ENCODE results near the gene ELAVL3.

The ELAVL3 gene

DNA sequence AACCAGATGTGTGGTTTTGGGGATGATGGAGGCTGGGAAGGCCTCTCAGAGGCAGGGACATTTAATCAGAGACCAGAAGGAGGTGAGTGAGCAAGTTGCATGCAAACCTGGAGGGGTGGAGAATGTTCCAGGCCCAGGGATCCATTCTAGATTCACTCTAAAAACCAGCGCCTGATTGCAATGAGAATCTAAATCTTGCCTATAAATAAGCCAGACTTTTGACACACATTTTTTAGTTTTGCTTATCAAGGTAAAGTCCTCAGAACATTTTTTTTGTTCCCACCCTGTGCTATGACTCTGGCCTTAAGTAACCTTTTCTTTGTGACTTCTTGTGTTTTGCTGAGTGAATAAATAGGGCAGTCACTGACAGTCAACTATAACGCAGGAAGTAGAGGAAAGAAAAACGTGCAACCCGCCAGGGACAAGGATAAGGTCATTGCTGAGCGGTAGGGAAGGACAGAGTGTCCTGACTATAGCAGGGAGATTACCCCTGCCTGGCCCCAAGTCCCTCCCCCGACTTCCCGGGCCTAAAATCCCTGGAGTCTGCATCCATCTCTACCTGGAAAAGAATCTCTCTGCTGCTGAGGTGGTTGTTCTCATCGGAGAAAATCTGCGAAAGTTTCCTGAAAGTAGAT is 76.1 kb downstream of the ELAVL3 start:
- no peak for TF ChIP-seq CTCF (IDR thresholded peaks at IDR 0.05; ENCODE audit: low read depth, low read length)
- Histone ChIP-seq H3K27ac (no peak overlapping the region), H3K27me3 (ENCODE audit: insufficient read depth, low read depth, severe bottlenecking) (peaks cover 12% of the 10 kb centered on the region), H3K4me3 (ENCODE audit: low read depth, low read length) (no peak overlapping the region), H3K36me3 (no peaks in the 10 kb centered on the region), H3K9me3 (ENCODE audit: severe bottlenecking) (no peaks in the 10 kb centered on the region)
- DNase-seq = peak; percentile 63

DNA sequence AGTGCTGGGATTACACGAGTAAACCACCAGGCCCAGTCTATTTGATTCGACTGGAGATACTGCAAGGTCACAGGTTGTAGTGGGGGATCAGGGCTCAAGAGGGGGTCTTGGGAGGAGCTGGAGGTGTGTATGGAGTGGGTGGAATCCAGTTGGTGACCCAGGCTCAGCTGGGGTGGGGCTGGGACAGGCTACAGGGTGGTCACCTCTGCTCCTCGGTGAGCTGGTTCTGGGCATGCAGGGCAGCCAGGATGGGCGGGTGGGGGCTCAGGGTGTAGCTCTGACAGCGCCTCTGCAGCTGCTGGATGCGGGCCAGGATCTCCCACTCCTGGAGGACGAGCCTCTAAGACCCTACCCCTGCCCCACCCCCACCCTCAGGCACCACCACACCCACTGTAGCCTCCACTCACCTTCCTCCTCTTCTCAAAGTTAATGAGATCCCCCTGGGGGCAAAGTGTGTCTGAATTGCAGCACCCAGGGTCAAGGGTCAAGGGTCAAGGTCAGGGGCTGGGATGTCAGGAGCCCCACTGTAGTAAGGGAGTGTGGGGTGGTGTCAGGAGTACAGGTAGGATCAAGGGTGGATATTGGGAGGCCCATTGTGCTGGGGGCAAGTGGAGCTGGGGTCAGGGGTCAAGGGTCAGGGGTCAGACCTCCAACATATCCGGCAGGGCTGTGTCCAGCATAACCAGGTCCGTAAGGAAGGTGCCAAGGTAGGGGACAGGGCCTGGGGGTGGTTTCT is 78.9 kb downstream of the ELAVL3 start:
- Histone ChIP-seq H3K36me3 (no peaks in the 10 kb centered on the region), H3K27ac (no peak overlapping the region), H3K4me3 (ENCODE audit: low read depth, low read length) (no peak overlapping the region), H3K27me3 (ENCODE audit: insufficient read depth, low read depth, severe bottlenecking) (no peaks in the 10 kb centered on the region), H3K9me3 (ENCODE audit: severe bottlenecking) (no peaks in the 10 kb centered on the region)
- no peak for TF ChIP-seq CTCF (IDR thresholded peaks at IDR 0.05; ENCODE audit: low read depth, low read length)
- DNase-seq = no peak

Measured in WERI-Rb-1 (cell line).